HT1080 (cell line): ENCODE data around the gene KCTD16. TPM values are rescaled to one million over a fixed set of nuclear protein-coding genes. Genes with fewer than 3 reads are reported as not detected.

Experiments used
- DNase-seq: peaks from one replicate; pipeline ENCODE4 v3.0.0-alpha.2; 2015; ENCODE audit warnings: low read depth
- total RNA-seq: library from RNA; depleted of rRNA; stranded (reverse); fragments of >200 nt; shearing (Covaris generic); gene quantifications from 2 replicates; pipeline ENCODE4 v1.2.3, GENCODE V29; 2014

KCTD16 gene
- total RNA-seq, 1 experiment from 2014 or later: not detected

- no peak for DNase-seq
These were observed 113.4 kb downstream of the KCTD16 start for GRCh38 chr5:144284036-144284435.

- DNase-seq: no peak
These were observed 114.3 kb downstream of the KCTD16 start for GRCh38 chr5:144284931-144285502.

- no peak for DNase-seq
These were observed 118.6 kb downstream of the KCTD16 start for GRCh38 chr5:144289277-144289676.

GRCh38 chr5:144292029-144292428, 121.4 kb downstream of the KCTD16 start:
- no peak for DNase-seq

- DNase-seq: no peak
These were observed 124.6 kb downstream of the KCTD16 start for GRCh38 chr5:144295284-144295683.

GRCh38 chr5:144297081-144297480, 126.4 kb downstream of the KCTD16 start:
- no peak for DNase-seq

GRCh38 chr5:144298658-144299057, 128.0 kb downstream of the KCTD16 start:
- no peak for DNase-seq

GRCh38 chr5:144304688-144305087, 134.0 kb downstream of the KCTD16 start:
- DNase-seq: no peak

- DNase-seq: no peak
These were observed 137.1 kb downstream of the KCTD16 start for GRCh38 chr5:144307736-144308135.

- DNase-seq: no peak
These were observed 137.5 kb downstream of the KCTD16 start for GRCh38 chr5:144308174-144308573.

- no peak for DNase-seq
These were observed 138.4 kb downstream of the KCTD16 start for GRCh38 chr5:144308906-144309670.

GRCh38 chr5:144310621-144311020, 139.9 kb downstream of the KCTD16 start:
- no peak for DNase-seq

GRCh38 chr5:144313147-144313726, 142.6 kb downstream of the KCTD16 start:
- no peak for DNase-seq

- DNase-seq: no peak
These were observed 144.4 kb downstream of the KCTD16 start for GRCh38 chr5:144315026-144315425.

- no peak for DNase-seq
These were observed 145.4 kb downstream of the KCTD16 start for GRCh38 chr5:144315994-144316634.

- no peak for DNase-seq
These were observed 147.3 kb downstream of the KCTD16 start for GRCh38 chr5:144318011-144318410.

GRCh38 chr5:144318460-144318859, 147.8 kb downstream of the KCTD16 start:
- no peak for DNase-seq

- DNase-seq: no peak
These were observed 152.5 kb downstream of the KCTD16 start for GRCh38 chr5:144323181-144323580.

GRCh38 chr5:144325532-144325931, 154.9 kb downstream of the KCTD16 start:
- no peak for DNase-seq

GRCh38 chr5:144328494-144328893, 157.8 kb downstream of the KCTD16 start:
- no peak for DNase-seq

GRCh38 chr5:144328980-144329379, 158.3 kb downstream of the KCTD16 start:
- DNase-seq: no peak

- no peak for DNase-seq
These were observed 159.0 kb downstream of the KCTD16 start for GRCh38 chr5:144329681-144330080.
